ENCODE data around the gene SCYGR1. TPM values are rescaled to one million over a fixed set of nuclear protein-coding genes. Genes with fewer than 3 reads are reported as not detected.

The SCYGR1 gene
- total RNA-seq, 1 experiment from 2014 or later = not detected

DNA sequence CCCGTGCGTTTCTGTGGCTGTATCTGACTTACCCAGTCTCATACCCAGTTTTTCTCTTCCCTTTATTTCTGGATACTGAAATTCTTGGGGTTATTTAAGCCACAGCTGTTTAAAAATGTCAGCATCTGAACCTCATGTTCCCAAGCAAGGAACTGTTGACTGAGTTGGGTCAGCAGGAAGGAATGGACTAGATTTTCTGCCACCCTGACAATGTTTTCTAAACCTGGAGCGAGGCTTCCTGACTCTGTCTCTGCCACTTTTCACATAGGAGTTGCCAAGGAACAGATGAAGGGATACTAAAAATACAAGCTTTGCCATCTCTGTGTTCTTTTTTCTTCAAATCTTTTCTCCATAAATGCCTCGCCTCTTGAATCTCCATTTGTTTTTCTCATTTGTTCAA lies 29.0 kb upstream of the SCYGR1 start:
- intact Hi-C loops (cut with micrococcal nuclease; ENCODE audit: unreplicated experiment) = no loop called here
- Histone ChIP-seq H2AFZ (no peak overlapping the region), H3K27me3 (ENCODE audit: insufficient read depth, low read depth) (no peaks in the 10 kb centered on the region), H3K4me2 (no peak overlapping the region), H3K9me3 (ENCODE audit: insufficient read depth, low read depth) (no peaks in the 10 kb centered on the region), H3K79me2 (ENCODE audit: low read depth) (no peaks in the 10 kb centered on the region; the same call in 1 of the 2 replicates), H3K4me3 (no peak overlapping the region), H3K27ac (peak overlapping the region; percentile 71; the same call in 1 of the 2 replicates), H3K4me1 (replicated peaks; ENCODE audit: insufficient read depth) (peaks cover 44% of the 10 kb centered on the region), H3K9me2 (ENCODE audit: insufficient read depth) (no peaks in the 10 kb centered on the region), H3K36me3 (ENCODE audit: low read depth) (no peaks in the 10 kb centered on the region), H4K20me1 (ENCODE audit: insufficient read depth) (no peaks in the 10 kb centered on the region), H3F3A (ENCODE audit: insufficient read depth, low read depth) (peaks cover 25% of the 10 kb centered on the region)
- TF ChIP-seq EZH2 (IDR thresholded peaks at IDR 0.05; ENCODE audit: low read depth) = no peak
- TF ChIP-seq, protein P1, sequence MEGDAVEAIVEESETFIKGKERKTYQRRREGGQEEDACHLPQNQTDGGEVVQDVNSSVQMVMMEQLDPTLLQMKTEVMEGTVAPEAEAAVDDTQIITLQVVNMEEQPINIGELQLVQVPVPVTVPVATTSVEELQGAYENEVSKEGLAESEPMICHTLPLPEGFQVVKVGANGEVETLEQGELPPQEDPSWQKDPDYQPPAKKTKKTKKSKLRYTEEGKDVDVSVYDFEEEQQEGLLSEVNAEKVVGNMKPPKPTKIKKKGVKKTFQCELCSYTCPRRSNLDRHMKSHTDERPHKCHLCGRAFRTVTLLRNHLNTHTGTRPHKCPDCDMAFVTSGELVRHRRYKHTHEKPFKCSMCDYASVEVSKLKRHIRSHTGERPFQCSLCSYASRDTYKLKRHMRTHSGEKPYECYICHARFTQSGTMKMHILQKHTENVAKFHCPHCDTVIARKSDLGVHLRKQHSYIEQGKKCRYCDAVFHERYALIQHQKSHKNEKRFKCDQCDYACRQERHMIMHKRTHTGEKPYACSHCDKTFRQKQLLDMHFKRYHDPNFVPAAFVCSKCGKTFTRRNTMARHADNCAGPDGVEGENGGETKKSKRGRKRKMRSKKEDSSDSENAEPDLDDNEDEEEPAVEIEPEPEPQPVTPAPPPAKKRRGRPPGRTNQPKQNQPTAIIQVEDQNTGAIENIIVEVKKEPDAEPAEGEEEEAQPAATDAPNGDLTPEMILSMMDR (conservative IDR thresholded peaks at IDR 0.05) = no peak
- ChIA-PET POLR2A (ENCODE audit: unreplicated experiment) (no interaction called here), CTCF (no interaction called here)
- DNase-seq = no peak
- no TSS peak for BruUV-seq (replicated peaks)

DNA sequence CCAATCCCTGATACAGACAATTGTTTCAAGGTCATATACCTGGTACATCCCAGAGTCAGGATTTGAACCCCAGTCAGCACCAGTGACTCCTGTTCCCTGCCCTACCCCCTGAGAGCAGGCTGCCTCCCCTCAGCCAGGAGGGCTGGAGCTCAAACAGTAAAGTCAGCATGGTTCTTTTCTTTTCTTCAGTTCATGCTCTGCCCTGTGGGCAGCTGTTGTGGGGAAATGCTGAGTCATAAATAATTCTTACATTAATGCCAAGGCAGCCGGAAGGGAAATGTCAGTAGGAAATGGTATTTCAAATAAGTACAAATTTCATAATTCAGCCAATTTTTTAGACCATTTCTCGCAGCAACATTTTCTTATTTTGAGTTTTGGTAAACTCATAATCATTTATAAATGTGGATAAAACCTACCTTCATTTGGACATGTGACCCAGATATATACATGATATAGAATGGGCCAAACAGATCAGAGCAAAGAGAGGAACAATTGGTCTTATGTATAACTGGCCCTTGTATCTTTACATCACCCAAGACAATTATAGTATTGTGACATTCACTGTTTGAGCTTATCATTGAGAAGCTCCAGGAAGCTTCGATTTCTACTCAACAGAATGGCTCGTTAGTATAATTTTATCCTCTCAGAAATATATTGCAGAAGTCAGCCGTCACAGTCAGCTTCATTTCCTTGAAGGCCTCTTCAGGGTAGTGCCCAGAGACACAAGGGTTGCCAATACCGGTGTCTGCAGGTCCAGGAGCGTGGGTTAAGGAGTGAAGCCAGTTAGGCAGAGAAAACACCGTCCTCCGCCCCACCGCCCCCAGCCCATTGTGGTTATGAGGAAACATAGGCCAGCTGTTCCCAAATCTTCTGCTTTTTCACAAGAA lies 28.0 kb upstream of the SCYGR1 start:
- no TSS peak for BruUV-seq (replicated peaks)
- no peaks in the 10 kb centered on the region for H3K36me3 ChIP-seq (ENCODE audit: low read depth)
- CTCF ChIA-PET = no interaction called here

DNA sequence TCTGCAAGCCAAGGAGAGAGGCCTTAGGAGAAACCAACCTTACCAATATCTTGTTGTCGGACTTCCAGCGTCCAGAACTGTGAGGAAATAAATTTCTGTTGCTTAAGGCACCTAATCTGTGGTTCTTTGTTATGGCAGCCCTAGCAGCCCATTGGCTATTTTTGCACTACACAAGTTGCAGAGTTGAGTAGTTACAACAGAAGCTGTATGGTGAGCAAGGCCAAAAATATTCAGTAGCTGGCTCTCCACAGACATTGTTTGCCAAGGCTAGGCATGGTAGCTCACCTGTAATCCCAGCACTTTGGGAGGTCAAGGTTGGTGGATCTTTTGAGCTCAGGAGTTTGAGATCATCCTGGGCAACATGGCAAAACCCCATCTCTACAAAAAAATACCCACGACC lies 27.1 kb upstream of the SCYGR1 start:
- H3K27ac ChIP-seq = peak overlapping the region; percentile 71
- intact Hi-C loops (cut with micrococcal nuclease; ENCODE audit: unreplicated experiment) = no loop called here
- no peaks in the 10 kb centered on the region for H3K27me3 ChIP-seq (ENCODE audit: insufficient read depth, low read depth)
- H3K4me3 ChIP-seq = 0 out of 2 replicates have a peak overlapping the region, but pooled peaks have one; percentile 32
- CTCF ChIA-PET = no interaction called here
- POLR2A ChIA-PET (ENCODE audit: unreplicated experiment) = interaction anchor here (0.5 to 0.8 kb wide), 8 partner anchors 8 to 776 kb away, joined by 3 to 11 read pairs (median 4); no protein-coding TSS in a partner anchor
- peaks cover 61% of the 10 kb centered on the region for H3K4me1 ChIP-seq (replicated peaks; ENCODE audit: insufficient read depth)
- no peaks in the 10 kb centered on the region for H3K36me3 ChIP-seq (ENCODE audit: low read depth)
- peaks cover 37% of the 10 kb centered on the region for H3F3A ChIP-seq (ENCODE audit: insufficient read depth, low read depth)
- no peaks in the 10 kb centered on the region for H4K20me1 ChIP-seq (ENCODE audit: insufficient read depth)
- BruUV-seq (replicated peaks) = no TSS peak
- peak overlapping the region; percentile 60 for H3K4me2 ChIP-seq
- H3K9me2 ChIP-seq (ENCODE audit: insufficient read depth) = no peaks in the 10 kb centered on the region
- no peak overlapping the region for H2AFZ ChIP-seq
- H3K9me3 ChIP-seq (ENCODE audit: insufficient read depth, low read depth) = no peaks in the 10 kb centered on the region
- TF ChIP-seq, protein P1 (conservative IDR thresholded peaks at IDR 0.05) = no peak
- no peak for TF ChIP-seq EZH2 (IDR thresholded peaks at IDR 0.05; ENCODE audit: low read depth)
- peak; percentile 58 to 92 for DNase-seq
- H3K79me2 ChIP-seq (ENCODE audit: low read depth) = no peaks in the 10 kb centered on the region; the same call in 1 of the 2 replicates

More for the DNA sequence above, 28.0 kb upstream of the SCYGR1 start:
- POLR2A ChIA-PET (ENCODE audit: unreplicated experiment) = interaction anchor here (0.5 to 0.9 kb wide), 7 partner anchors 40 to 776 kb away, joined by 3 to 11 read pairs (median 4); no protein-coding TSS in a partner anchor
- H2AFZ ChIP-seq = 0 out of 2 replicates have a peak overlapping the region, but pooled peaks have one; percentile 35
- no peaks in the 10 kb centered on the region; the same call in 1 of the 2 replicates for H3K79me2 ChIP-seq (ENCODE audit: low read depth)
- peak; percentile 34 to 68 for DNase-seq
- peak overlapping the region; percentile 71 for H3K27ac ChIP-seq
- peaks cover 53% of the 10 kb centered on the region for H3K4me1 ChIP-seq (replicated peaks; ENCODE audit: insufficient read depth)
- TF ChIP-seq EZH2 (IDR thresholded peaks at IDR 0.05; ENCODE audit: low read depth) = no peak
- TF ChIP-seq, protein P1 (conservative IDR thresholded peaks at IDR 0.05) = no peak
- peak overlapping the region; percentile 60; the same call in 1 of the 2 replicates for H3K4me2 ChIP-seq
- H3K9me3 ChIP-seq (ENCODE audit: insufficient read depth, low read depth) = no peaks in the 10 kb centered on the region
- intact Hi-C loops (cut with micrococcal nuclease; ENCODE audit: unreplicated experiment) = no loop called here
- H3K27me3 ChIP-seq (ENCODE audit: insufficient read depth, low read depth) = no peaks in the 10 kb centered on the region
- no peaks in the 10 kb centered on the region for H4K20me1 ChIP-seq (ENCODE audit: insufficient read depth)
- H3K9me2 ChIP-seq (ENCODE audit: insufficient read depth) = no peaks in the 10 kb centered on the region
- peaks cover 34% of the 10 kb centered on the region for H3F3A ChIP-seq (ENCODE audit: insufficient read depth, low read depth)
- no peak overlapping the region for H3K4me3 ChIP-seq

Measured in PC-9 (cell line).